GM19239 (cell line): Measurements from ENCODE around the gene HNRNPC.
"Not testable (repeated sequence)": the region's sequence is repeated elsewhere in the genome, so short reads cannot be mapped to it uniquely, and the experiment has no call there.

Experiments
- DNase-seq: peaks from one replicate; pipeline ENCODE4 v3.0.0; 2011; ENCODE audit warnings: low spot score; ENCODE audit not compliant: insufficient read length
- FAIRE-seq: peaks from 2 replicates; lab custom pipeline; 2011; peaks lifted over from hg19 to GRCh38; lab: Jason Lieb, UNC

Gene HNRNPC

DNA sequence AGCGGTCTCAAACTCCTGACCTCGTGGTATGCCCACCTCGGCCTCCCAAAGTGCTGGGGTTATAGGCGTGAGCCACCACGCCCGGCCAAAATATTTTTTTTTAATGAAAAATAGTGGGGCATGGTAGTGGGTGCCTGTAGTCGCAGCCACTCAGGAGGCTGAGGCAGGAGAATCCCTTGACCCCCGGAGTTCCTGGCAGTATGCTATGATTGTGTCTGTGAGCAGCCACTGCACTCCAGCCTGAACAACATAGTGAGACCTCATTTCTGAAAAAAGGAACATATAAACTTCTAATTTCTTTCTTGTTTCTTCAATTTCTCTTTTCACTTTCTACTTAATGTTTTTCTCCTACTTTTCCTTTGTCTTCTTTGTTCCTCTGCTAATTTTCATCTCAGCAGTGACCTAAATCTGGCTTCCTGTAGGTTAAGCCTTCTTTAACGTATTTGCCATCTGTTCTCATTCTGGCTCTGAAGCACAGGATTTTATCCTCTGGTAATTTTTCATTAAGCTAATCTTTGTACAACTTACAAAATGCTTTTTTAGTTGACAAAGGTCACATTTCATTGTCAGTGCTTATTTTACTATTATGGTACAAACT lies 6.1 kb upstream of the HNRNPC start:
- DNase-seq (no peak), FAIRE-seq (no peak)

GRCh38 chr14:21272661-21273060 lies 3.4 kb upstream of the HNRNPC start:
- FAIRE-seq, DNase-seq: not testable (repeated sequence)

DNA sequence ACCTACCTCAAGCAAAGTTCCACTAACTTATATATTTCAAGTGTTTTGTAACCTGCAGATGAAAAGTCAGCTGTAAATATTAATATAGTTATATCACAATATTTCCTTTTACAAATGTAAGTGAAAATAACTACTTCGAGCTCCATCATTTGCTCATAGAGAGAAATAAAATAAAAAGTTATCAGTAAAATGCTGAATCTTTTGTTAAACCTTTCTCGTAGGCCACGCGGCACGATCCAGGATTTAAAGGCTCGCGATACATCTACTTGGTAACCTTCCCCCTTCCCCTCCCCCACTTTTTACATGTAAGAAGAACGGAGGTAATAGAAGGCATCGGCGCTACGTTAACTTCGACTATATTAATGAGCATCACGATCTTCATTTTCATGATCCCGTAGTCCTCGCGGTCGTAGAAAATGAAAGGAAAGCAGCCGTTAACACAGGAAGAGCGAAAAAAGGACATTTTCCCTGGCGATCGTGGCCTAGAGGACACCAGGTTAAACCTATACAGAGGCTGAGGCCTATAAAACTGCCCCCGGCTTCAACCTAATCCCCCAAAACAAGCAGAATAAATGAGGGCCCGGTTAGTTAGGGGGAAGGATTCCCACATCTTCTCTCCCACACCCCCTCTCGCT lies 508 bp downstream of the HNRNPC start:
- peak; percentile 79 for FAIRE-seq
- DNase-seq, result no peak

DNA sequence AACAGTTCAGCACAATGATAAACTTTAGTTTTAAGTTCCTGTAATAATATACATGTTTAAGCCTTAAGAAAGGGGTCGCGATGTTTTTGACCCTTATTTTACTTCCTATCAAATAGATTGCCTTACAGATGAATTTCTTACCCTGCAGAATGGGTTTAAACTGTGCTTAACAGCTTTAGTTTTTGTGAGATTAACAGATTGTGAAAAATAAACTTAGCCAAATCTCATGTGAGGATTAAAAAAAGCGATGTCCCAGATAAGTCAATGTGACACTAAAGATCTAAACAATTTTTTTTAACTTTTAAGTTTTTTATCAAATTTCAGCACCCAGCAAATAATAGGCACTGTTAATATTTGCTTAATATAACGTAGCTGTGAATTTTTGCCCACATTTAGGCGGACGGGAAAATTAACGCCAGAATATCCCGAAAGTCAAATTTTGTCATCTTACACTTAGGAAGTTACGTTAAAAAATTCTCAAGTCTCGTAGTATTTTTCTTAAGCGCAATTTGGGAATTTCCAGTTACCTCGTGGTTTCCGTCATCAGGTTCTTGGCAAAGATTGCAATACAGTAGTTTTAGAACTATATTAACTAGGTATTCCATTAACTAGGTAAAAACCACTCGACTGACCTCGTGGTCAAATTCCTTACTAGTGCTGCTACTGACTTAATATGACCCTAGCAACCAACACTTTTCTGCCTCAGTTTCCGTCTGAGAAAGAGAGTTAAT lies 1.2 kb downstream of the HNRNPC start:
- FAIRE-seq, result peak; percentile 40
- no peak for DNase-seq

DNA sequence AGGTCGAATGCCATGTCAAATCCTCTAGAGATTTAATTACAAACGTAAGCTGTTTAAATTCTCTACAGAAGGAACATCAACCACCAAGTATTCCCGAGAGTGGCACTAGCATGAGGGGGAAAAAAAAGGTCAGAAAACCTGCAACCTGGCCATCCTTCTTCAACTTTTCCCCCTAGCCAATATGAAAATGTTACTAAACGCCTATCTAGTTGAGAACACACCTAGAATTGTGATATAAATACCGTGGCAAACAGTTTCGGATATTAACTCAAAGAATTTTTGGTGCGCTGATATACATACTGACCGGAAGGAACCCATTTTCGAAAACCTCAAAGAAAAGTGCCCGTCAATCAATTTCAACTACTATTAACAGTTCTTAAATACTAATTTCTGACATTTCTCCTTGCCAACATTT lies 1.8 kb downstream of the HNRNPC start:
- FAIRE-seq (peak; percentile 89), DNase-seq (no peak)

DNA sequence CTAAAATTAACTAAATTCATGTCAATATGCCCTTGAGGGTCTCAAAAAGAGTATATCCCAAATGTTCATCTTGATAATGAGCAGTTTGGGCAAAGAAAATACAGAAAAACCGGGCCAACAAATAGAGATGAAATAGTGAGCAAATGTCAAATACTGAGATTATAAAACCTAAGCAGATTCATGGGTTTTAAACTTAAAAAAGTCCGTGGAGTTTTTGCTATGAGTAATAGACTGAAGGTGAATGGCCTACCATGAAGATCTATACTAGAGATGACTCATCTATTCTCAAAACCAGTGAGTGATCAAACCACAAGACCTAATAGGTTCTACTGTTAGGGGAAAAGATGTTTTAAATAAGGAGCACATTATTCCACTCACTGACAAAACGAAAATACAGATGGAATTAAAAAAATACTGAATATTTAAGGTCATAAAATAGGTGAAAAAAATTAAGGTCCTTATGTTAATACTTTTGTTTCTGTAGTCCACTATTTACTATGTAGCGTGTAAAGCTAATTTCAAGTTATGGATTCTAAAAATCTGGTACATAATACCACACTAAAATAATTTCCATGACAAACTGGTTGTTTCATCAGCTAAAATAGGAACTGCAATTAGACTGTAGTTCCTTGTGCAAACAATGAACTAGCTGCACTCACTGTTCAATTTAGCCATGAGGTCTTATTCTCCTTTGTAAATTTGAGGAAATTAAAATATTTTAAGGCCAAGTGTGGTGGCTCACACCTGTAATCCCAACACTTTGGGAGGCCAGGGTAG lies 5.0 kb downstream of the HNRNPC start:
- DNase-seq (peak; percentile 12), FAIRE-seq (peak; percentile 52)

DNA sequence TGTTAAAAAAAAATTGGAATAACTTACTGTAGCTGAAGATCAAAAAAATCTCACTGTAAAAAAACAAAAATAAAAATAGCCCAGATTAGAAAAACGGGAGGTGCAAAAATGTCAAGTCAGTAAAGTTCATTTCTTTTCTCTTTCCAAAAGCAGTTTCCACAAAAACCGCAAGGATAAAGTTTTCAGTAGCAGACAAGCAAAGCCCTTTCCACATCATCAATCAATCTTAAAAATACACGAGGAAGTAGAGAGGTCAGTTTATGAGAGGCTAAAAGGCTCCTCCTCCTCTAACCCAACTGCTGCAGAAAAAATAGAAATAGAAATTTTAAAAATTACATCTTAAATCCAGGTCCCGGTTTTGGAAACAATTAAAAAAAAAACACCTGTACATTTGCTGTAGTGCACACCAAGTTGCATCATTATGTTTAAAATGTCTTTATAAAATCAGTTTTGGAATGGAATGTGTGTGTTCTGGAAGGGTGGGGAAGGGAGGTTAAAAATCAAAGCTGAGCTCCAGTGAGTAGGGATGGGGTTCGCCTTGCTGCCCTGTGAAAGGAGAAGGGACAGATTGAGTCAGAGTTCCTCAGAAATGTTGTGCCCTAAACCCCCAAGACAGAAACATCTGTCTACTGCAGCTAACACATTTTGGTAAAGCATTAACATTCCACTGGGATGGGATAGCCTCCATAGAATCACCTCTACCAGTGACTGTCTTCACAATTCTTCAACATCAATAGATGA lies 5.8 kb downstream of the HNRNPC start:
- no peak for FAIRE-seq
- no peak for DNase-seq

DNA sequence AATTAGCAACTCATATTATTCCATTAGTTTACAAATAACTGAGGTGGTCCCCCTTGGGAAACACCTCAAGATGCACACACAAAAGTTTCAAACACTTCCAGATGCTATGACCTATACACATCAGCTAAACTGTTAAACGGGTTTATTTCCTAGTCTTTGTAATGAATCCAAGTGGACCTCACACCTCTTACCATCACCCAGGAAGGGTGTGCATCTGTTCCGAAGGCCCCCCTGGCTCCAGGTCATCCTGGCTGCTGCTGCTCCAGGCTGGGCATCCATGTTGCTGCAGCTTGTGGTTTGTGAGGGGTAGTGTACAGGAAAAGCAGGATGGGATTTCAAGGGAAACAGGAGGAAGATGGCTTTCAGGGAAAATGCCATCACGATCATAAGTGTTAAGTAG lies 6.8 kb downstream of the HNRNPC start:
- FAIRE-seq (no peak), DNase-seq (no peak)

GRCh38 chr14:21261824-21262223 lies 7.4 kb downstream of the HNRNPC start:
- FAIRE-seq (no peak), DNase-seq (no peak)

GRCh38 chr14:21258889-21259787 lies 10.1 kb downstream of the HNRNPC start:
- FAIRE-seq, result no peak
- DNase-seq, result no peak

- DNase-seq, result no peak
- FAIRE-seq, result no peak
These were observed 11.0 kb downstream of the HNRNPC start for GRCh38 chr14:21258005-21258888.

- no peak for DNase-seq
- FAIRE-seq, result no peak
These were observed 11.8 kb downstream of the HNRNPC start for GRCh38 chr14:21257394-21257909.

DNA sequence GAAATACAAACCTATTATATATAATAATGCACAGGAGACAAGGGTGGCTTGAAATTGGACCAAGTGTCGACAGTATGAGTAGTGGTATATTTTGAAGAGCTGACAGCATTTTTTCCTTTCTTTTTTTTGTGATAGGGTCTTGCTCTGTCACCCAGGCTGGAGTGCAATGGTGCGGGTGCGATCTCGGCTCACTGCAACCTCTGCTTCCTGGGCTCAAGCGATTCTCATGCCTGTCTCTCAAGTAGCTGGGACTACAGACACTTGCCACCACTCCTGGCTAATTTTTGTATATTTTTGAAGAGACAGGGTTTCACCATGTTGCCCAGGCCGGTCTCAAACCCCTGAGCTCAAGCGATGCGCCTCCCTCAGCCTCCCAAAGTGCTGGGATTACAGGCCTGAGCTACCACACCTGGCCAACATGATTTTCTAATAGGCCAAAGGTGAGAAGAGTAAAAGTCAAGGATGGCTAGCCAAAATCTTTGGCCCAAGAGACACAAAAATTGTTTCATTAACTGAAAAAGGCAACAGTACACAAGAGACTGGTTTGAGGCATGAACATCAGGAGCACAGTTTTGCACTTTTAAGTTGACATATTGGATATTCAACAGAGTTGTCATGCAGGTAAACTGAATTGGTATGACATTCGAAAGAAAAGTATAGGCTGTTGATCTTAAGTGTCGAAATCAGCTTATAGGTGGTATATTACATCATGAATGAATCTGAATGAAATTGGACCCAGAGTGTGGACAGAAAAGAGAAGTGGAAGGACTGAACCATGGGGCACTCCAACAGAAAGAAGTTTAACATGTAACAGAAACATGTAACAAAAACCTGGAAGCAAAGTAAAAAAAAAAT lies 12.5 kb downstream of the HNRNPC start:
- FAIRE-seq (no peak), DNase-seq (no peak)

DNA sequence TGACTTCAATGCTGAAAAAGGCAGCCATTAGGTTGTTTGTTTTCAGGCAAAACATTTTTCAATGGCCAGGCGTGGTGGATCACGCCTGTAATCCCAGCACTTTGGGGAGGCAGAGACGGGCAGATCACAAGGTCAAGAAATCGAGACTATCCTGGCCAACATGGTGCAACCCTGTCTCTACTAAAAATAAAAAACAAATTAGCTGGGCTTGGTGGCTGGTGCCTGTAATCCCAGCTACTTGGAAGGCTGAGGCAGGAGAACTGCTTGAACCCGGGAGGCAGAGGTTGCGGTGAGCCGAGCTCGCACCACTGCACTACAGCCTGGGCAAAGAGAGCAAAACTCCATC lies 13.2 kb downstream of the HNRNPC start:
- not testable (repeated sequence) for DNase-seq, FAIRE-seq

- no peak for FAIRE-seq
- no peak for DNase-seq
These were observed 13.7 kb downstream of the HNRNPC start for GRCh38 chr14:21255385-21256101.

DNA sequence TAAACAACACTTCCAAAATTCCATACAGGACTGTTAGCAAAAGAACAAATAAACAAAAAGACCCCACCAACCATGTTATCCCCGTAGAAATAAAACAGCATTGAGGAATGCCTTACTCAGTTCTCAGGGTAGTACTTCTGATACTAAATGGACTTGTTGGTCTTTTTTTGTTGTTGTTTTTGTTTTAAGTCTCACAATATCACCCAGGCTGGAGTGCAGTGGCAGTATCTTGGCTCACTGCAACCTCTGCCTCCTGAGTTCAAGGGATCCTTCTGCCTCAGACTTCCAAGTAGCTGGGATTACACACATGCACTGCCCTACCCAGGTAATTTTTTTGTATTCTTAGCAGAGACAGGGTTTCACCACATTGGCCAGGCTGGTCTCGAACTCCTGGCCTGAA lies 17.1 kb downstream of the HNRNPC start:
- no peak for FAIRE-seq
- no peak for DNase-seq

DNA sequence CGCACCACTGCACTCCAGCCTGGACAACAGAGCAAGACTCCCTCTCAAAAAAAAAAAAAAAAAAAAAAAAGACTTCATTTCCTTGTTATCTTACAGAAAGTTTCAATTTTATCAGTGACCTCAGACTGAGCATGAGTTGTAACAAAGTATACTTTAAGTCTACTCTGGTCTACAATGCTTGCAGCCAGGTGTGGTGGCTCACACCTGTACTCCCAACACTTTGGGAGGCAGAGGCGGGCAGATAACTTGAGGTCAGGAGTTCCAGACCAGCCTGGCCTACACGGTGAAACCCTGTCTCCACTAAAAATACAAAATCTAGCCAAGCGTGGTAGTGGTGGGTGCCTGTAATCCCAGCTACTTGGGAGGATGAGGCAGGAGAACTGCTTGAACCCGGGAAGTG lies 18.0 kb downstream of the HNRNPC start:
- FAIRE-seq, result no peak
- DNase-seq, result no peak
